ENCODE data around the gene ALPK3. TPM values are rescaled to one million over a fixed set of nuclear protein-coding genes. Genes with fewer than 3 reads are reported as not detected.

ALPK3 gene
- total RNA-seq, 1 donor from 2014 or later, result 10.8 TPM

GRCh38 chr15:84819291-84819768 is 2.2 kb downstream of the ALPK3 start:
- H3K27ac Mint-ChIP-seq, result peak overlapping the region; percentile 75
- no peaks in the 10 kb centered on the region for H3K36me3 Mint-ChIP-seq
- H3K4me3 Mint-ChIP-seq, result peak overlapping the region; percentile 85
- peaks cover 35% of the 10 kb centered on the region for H3K4me1 Mint-ChIP-seq (ENCODE audit: unreplicated experiment)
- peak; percentile 49 for TF ChIP-seq CTCF (conservative IDR thresholded peaks at IDR 0.05)
- no peak for DNase-seq (ENCODE audit: extremely low spot score, unreplicated experiment)
- no peaks in the 10 kb centered on the region for H3K9me3 Mint-ChIP-seq
- H3K27me3 Mint-ChIP-seq, result peaks cover 10% of the 10 kb centered on the region

- H3K27me3 Mint-ChIP-seq, result peaks cover 10% of the 10 kb centered on the region
- H3K36me3 Mint-ChIP-seq, result no peaks in the 10 kb centered on the region
- peaks cover 39% of the 10 kb centered on the region for H3K4me1 Mint-ChIP-seq (ENCODE audit: unreplicated experiment)
- no peak overlapping the region for H3K27ac Mint-ChIP-seq
- no peak for TF ChIP-seq CTCF (conservative IDR thresholded peaks at IDR 0.05)
- no peaks in the 10 kb centered on the region for H3K9me3 Mint-ChIP-seq
- H3K4me3 Mint-ChIP-seq, result no peak overlapping the region
- DNase-seq (ENCODE audit: extremely low spot score, unreplicated experiment), result no peak
These were observed 2.6 kb downstream of the ALPK3 start for GRCh38 chr15:84819791-84820190.

- H3K27me3 Mint-ChIP-seq, result peaks cover 4% of the 10 kb centered on the region
- no peak for DNase-seq (ENCODE audit: extremely low spot score, unreplicated experiment)
- no peaks in the 10 kb centered on the region for H3K36me3 Mint-ChIP-seq
- H3K4me1 Mint-ChIP-seq (ENCODE audit: unreplicated experiment), result peaks cover 37% of the 10 kb centered on the region
- no peak for TF ChIP-seq CTCF (conservative IDR thresholded peaks at IDR 0.05)
- H3K4me3 Mint-ChIP-seq, result no peak overlapping the region
- peak overlapping the region; percentile 69 for H3K27ac Mint-ChIP-seq
- no peaks in the 10 kb centered on the region for H3K9me3 Mint-ChIP-seq
These were observed 4.4 kb downstream of the ALPK3 start for GRCh38 chr15:84821501-84822021.

GRCh38 chr15:84822653-84823281 is 5.6 kb downstream of the ALPK3 start:
- no peaks in the 10 kb centered on the region for H3K36me3 Mint-ChIP-seq
- peak overlapping the region; percentile 69 for H3K27ac Mint-ChIP-seq
- DNase-seq (ENCODE audit: extremely low spot score, unreplicated experiment), result no peak
- H3K4me3 Mint-ChIP-seq, result no peak overlapping the region
- H3K27me3 Mint-ChIP-seq, result peaks cover 2% of the 10 kb centered on the region
- TF ChIP-seq CTCF (conservative IDR thresholded peaks at IDR 0.05), result no peak
- H3K4me1 Mint-ChIP-seq (ENCODE audit: unreplicated experiment), result peaks cover 35% of the 10 kb centered on the region
- no peaks in the 10 kb centered on the region for H3K9me3 Mint-ChIP-seq

- no peak for TF ChIP-seq CTCF (conservative IDR thresholded peaks at IDR 0.05)
- no peaks in the 10 kb centered on the region for H3K27me3 Mint-ChIP-seq
- H3K4me3 Mint-ChIP-seq, result no peak overlapping the region
- H3K4me1 Mint-ChIP-seq (ENCODE audit: unreplicated experiment), result peaks cover 30% of the 10 kb centered on the region
- H3K9me3 Mint-ChIP-seq, result no peaks in the 10 kb centered on the region
- no peak for DNase-seq (ENCODE audit: extremely low spot score, unreplicated experiment)
- H3K27ac Mint-ChIP-seq, result no peak overlapping the region
- H3K36me3 Mint-ChIP-seq, result no peaks in the 10 kb centered on the region
These were observed 6.2 kb downstream of the ALPK3 start for GRCh38 chr15:84823282-84823878.

Measured in type B pancreatic cell (in vitro differentiated cells).